Fibroblast of lung (primary cell): Measurements from ENCODE around the gene ZNF552. TPM values are rescaled to one million over a fixed set of nuclear protein-coding genes. Genes with fewer than 3 reads are reported as not detected.
"Not testable (repeated sequence)": the region's sequence is repeated elsewhere in the genome, so short reads cannot be mapped to it uniquely, and the experiment has no call there.

Experiments
- DNase-seq, 2 donors: peaks; one replicate each; pipeline versions ENCODE4 v3.0.0 to v3.0.0-alpha.2; 2010; ENCODE audit warnings: low read depth in 2 of 2
- H2AFZ ChIP-seq: 2 replicates; pipeline ENCODE4 v1.5.1; 2012; ENCODE audit warnings: low read length, control low read depth, inconsistent platforms
- H3K27ac ChIP-seq: 2 replicates; pipeline ENCODE4 v1.5.1; 2011; ENCODE audit warnings: low read length, control low read depth; ENCODE audit not compliant: insufficient read depth
- H3K27me3 ChIP-seq: 2 replicates; pipeline ENCODE4 v1.5.1; 2011; ENCODE audit warnings: mild to moderate bottlenecking, low read length; ENCODE audit not compliant: control insufficient read depth, insufficient read depth
- H3K36me3 ChIP-seq: 2 replicates; pipeline ENCODE4 v1.5.1; 2011; ENCODE audit warnings: low read length; ENCODE audit not compliant: control insufficient read depth, insufficient read depth
- H3K4me1 ChIP-seq: 2 replicates; pipeline ENCODE4 v1.5.1; 2011; ENCODE audit warnings: low read length; ENCODE audit not compliant: control insufficient read depth, insufficient read depth; ENCODE audit errors: extremely low read depth
- H3K4me2 ChIP-seq: 2 replicates; pipeline ENCODE4 v1.5.1; 2011; ENCODE audit warnings: low read length, control low read depth; ENCODE audit not compliant: insufficient read depth; ENCODE audit errors: extremely low read depth
- H3K4me3 ChIP-seq, 4 experiments: fragments of 200-600 bp in 1 of 4; sonication (generic) in 1 of 4; replicated peaks in 1 of 4; 2 replicates each; pipeline ENCODE4 v1.5.1; 2011 to 2016; ENCODE audit warnings: low read length in 4 of 4, low read depth in 3 of 4, mild to moderate bottlenecking in 3 of 4, control low read depth in 2 of 4, inconsistent platforms in 1 of 4, mixed read lengths in 1 of 4; ENCODE audit not compliant: insufficient read depth in 1 of 4; ENCODE audit errors: control extremely low read depth in 1 of 4
- H3K79me2 ChIP-seq: 2 replicates; pipeline ENCODE4 v1.5.1; 2012; ENCODE audit warnings: mild to moderate bottlenecking, low read length, inconsistent platforms; ENCODE audit not compliant: control insufficient read depth, insufficient read depth
- H3K9ac ChIP-seq: 2 replicates; pipeline ENCODE4 v1.5.1; 2011; ENCODE audit warnings: mild to moderate bottlenecking, low read length, control low read depth; ENCODE audit not compliant: insufficient read depth
- H3K9me3 ChIP-seq: 2 replicates; pipeline ENCODE4 v1.5.1; 2012; ENCODE audit warnings: low read depth, low read length; ENCODE audit not compliant: control insufficient read depth, insufficient read depth
- H4K20me1 ChIP-seq: 2 replicates; pipeline ENCODE4 v1.5.1; 2011; ENCODE audit warnings: low read length; ENCODE audit not compliant: control insufficient read depth, insufficient read depth; ENCODE audit errors: extremely low read depth
- CTCF ChIP-seq, 2 donors: IDR thresholded peaks in 1 of 2; conservative IDR thresholded peaks in 1 of 2; 1 replicate in 1 of 2; 2 replicates in 1 of 2; pipeline ENCODE4 v1.5.1; 2011 to 2012; ENCODE audit warnings: low read length in 2 of 2, control low read depth in 1 of 2, inconsistent platforms in 1 of 2, low read depth in 1 of 2, mild to moderate bottlenecking in 1 of 2
- EZH2 ChIP-seq: IDR thresholded peaks from 2 replicates; pipeline ENCODE4 v1.5.1; 2012; ENCODE audit warnings: low read length, control low read depth, mild to moderate bottlenecking; ENCODE audit errors: missing control alignments
- polyA plus RNA-seq, 2 donors: library from polyadenylated mRNA; depleted of rRNA in 1 of 2; stranded (reverse) in 1 of 2; unstranded in 1 of 2; fragments of >200 nt; gene quantifications; 2 replicates each; pipeline ENCODE4 v1.2.1, GENCODE V29; 2011 to 2012; ENCODE audit warnings: missing spikeins in 1 of 2
- total RNA-seq: library from RNA; depleted of rRNA; stranded (reverse); fragments of >200 nt; gene quantifications from 2 replicates; pipeline ENCODE4 v1.2.1, GENCODE V29; 2014

ZNF552 gene
- total and polyA plus RNA-seq, 2 donors (not counting 1 experiment from before 2014, with no cell fraction given), result 1.9 to 3.8 TPM

GRCh38 chr19:57800696-57801095 lies 14.0 kb downstream of the ZNF552 start:
- Histone ChIP-seq H2AFZ (no peak overlapping the region), H3K4me1 (no peaks in the 10 kb centered on the region), H3K9ac (no peak overlapping the region), H3K79me2 (no peaks in the 10 kb centered on the region), H3K27ac (no peak overlapping the region), H3K36me3 (no peaks in the 10 kb centered on the region), H3K4me2 (no peak overlapping the region), H4K20me1 (no peaks in the 10 kb centered on the region), H3K27me3 (no peaks in the 10 kb centered on the region), H3K9me3 (no peaks in the 10 kb centered on the region), H3K4me3 (no peak overlapping the region)
- TF ChIP-seq EZH2 (no peak), CTCF (conservative IDR thresholded peaks at IDR 0.05 in 1 of 2, IDR thresholded peaks at IDR 0.05 in 1 of 2; ENCODE audit: low read depth in 1 of 2, low read length in 2 of 2) (no peak)
- DNase-seq, result no peak

GRCh38 chr19:57796580-57796979 lies 18.1 kb downstream of the ZNF552 start:
- not testable (repeated sequence) for H3K9ac ChIP-seq, H3K4me2 ChIP-seq, H3K4me3 ChIP-seq, H4K20me1 ChIP-seq, DNase-seq, H2AFZ ChIP-seq, H3K27me3 ChIP-seq, H3K4me1 ChIP-seq, H3K9me3 ChIP-seq, H3K79me2 ChIP-seq, H3K36me3 ChIP-seq, H3K27ac ChIP-seq

DNA sequence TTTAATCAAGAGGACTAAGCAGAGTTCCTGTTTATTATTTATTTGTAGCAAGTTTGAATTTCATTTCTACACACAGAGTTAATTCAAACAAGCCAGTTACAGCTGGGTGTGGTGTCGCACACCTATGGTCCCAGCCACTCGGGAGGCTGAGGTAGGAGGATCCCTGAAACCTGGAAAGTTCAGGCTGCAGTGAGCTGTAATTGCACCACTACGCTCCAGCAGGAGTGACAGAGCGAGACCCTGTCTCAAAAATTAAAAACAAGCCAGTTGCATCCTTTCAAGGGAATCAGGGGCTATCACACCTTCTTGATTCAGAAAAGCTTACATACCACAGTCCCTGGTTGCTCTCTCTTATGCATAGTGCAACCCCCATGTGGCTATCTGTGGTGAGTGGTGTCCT lies 25.4 kb downstream of the ZNF552 start:
- TF ChIP-seq EZH2 (no peak), CTCF (conservative IDR thresholded peaks at IDR 0.05 in 1 of 2, IDR thresholded peaks at IDR 0.05 in 1 of 2; ENCODE audit: low read depth in 1 of 2, low read length in 2 of 2) (no peak)
- Histone ChIP-seq H3K9me3 (peaks cover 2% of the 10 kb centered on the region), H3K27me3 (no peaks in the 10 kb centered on the region), H3K36me3 (no peaks in the 10 kb centered on the region), H3K79me2 (no peaks in the 10 kb centered on the region), H3K4me3 (no peak overlapping the region), H3K4me1 (no peaks in the 10 kb centered on the region), H3K4me2 (no peak overlapping the region), H4K20me1 (no peaks in the 10 kb centered on the region), H2AFZ (no peak overlapping the region), H3K27ac (no peak overlapping the region), H3K9ac (no peak overlapping the region)
- DNase-seq, result no peak
